SJCRH30 (cell line): ENCODE results near the gene ACVR2A. TPM values are rescaled to one million over a fixed set of nuclear protein-coding genes. Genes with fewer than 3 reads are reported as not detected.

Experiments used
- DNase-seq, 2 experiments: peaks; one replicate each; pipeline ENCODE4 v3.0.0-alpha.2; 2015 to 2020
- H3K27ac ChIP-seq: fragments of 250-450 bp; sonication (Bioruptor Pico); 2 replicates; pipeline ENCODE4 v1.5.1; 2020; ENCODE audit warnings: mild to moderate bottlenecking, moderate library complexity
- H3K27me3 ChIP-seq: fragments of 250-450 bp; sonication (Bioruptor Pico); 2 replicates; pipeline ENCODE4 v1.5.1; 2020; ENCODE audit warnings: mild to moderate bottlenecking, moderate library complexity
- H3K36me3 ChIP-seq: fragments of 250-450 bp; sonication (Bioruptor Pico); 2 replicates; pipeline ENCODE4 v1.5.1; 2020; ENCODE audit warnings: mild to moderate bottlenecking, moderate library complexity
- H3K4me1 ChIP-seq: fragments of 250-450 bp; sonication (Bioruptor Pico); 2 replicates; pipeline ENCODE4 v1.5.1; 2020; ENCODE audit warnings: mild to moderate bottlenecking, moderate library complexity
- H3K4me3 ChIP-seq: fragments of 250-450 bp; sonication (Bioruptor Pico); 2 replicates; pipeline ENCODE4 v1.5.1; 2020; ENCODE audit warnings: mild to moderate bottlenecking, moderate library complexity
- H3K9me3 ChIP-seq: fragments of 250-450 bp; sonication (Bioruptor Pico); replicated peaks from 2 replicates; pipeline ENCODE4 v1.5.1; 2020; ENCODE audit warnings: mild to moderate bottlenecking, moderate library complexity
- total RNA-seq: library from RNA; depleted of rRNA; stranded (reverse); fragments of >200 nt; shearing (Covaris generic); gene quantifications from 2 replicates; pipeline ENCODE4 v1.2.3, GENCODE V29; 2014

The ACVR2A gene
- total RNA-seq, 1 experiment from 2014 or later, result 27.0 TPM

- Histone ChIP-seq H3K36me3 (no peaks in the 10 kb centered on the region), H3K4me1 (peaks cover 5% of the 10 kb centered on the region; the same call in 1 of the 2 replicates), H3K27ac (peak overlapping the region; percentile 67), H3K27me3 (no peaks in the 10 kb centered on the region), H3K4me3 (peak overlapping the region; percentile 83), H3K9me3 (no peaks in the 10 kb centered on the region; the same call in 1 of the 2 replicates)
- peak; percentile 6 to 36 for DNase-seq
Measured at GRCh38 chr2:147845411-147845971, 662 bp downstream of the ACVR2A start.

DNA sequence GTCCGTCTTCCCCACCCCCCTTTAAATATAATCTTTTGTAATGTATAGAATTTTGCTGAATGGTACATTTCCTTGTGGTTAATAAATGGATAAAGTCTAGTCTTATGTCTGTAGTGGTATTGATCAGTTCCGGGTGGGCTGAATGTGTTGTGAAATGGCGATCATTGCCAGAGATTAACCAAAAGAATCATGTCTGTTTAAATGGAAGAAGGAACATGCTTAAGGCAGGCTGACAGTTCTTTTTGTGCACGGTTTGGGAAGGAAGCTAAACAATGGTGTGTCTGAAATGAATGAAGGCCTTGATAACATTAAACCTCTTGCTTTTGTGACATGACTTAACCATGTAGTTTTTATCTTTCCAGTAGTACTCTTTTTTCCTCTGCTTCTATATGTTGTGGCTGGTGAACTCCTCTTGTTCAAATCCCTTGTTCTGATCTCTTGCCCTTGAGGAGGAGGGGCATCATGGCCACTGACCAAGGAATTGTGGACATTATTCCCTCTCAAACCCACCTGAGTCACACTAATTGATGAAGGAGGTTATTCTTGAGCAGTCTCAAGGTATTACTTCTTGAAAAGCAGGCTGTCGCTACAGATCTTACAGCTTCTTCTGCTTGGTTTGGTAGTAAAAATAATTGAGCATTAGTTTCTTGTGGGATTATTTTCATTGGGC is 1.7 kb downstream of the ACVR2A start:
- DNase-seq, result peak in 1 of 2 experiments; percentile 28
- Histone ChIP-seq H3K4me1 (peaks cover 5% of the 10 kb centered on the region; the same call in 1 of the 2 replicates), H3K27me3 (no peaks in the 10 kb centered on the region), H3K36me3 (no peaks in the 10 kb centered on the region), H3K27ac (peak overlapping the region; percentile 67; the same call in 1 of the 2 replicates), H3K9me3 (no peaks in the 10 kb centered on the region; the same call in 1 of the 2 replicates), H3K4me3 (peak overlapping the region; percentile 83)

GRCh38 chr2:147847746-147848391 is 3.0 kb downstream of the ACVR2A start:
- no peak overlapping the region for H3K4me3 ChIP-seq
- no peak overlapping the region for H3K27ac ChIP-seq
- H3K36me3 ChIP-seq, result no peaks in the 10 kb centered on the region
- no peaks in the 10 kb centered on the region for H3K9me3 ChIP-seq
- no peak for DNase-seq
- peaks cover 4% of the 10 kb centered on the region; the same call in 1 of the 2 replicates for H3K4me1 ChIP-seq
- no peaks in the 10 kb centered on the region for H3K27me3 ChIP-seq

- H3K27ac ChIP-seq, result no peak overlapping the region
- no peak for DNase-seq
- H3K4me1 ChIP-seq, result 0 out of 2 replicates have a peak, but pooled peaks cover 2% of the 10 kb centered on the region
- H3K9me3 ChIP-seq, result no peaks in the 10 kb centered on the region
- no peak overlapping the region for H3K4me3 ChIP-seq
- no peaks in the 10 kb centered on the region for H3K27me3 ChIP-seq
- no peaks in the 10 kb centered on the region for H3K36me3 ChIP-seq
Measured at GRCh38 chr2:147850838-147851237, 6.0 kb downstream of the ACVR2A start.

- Histone ChIP-seq H3K27ac (no peak overlapping the region), H3K36me3 (no peaks in the 10 kb centered on the region), H3K4me3 (no peak overlapping the region), H3K4me1 (0 out of 2 replicates have a peak, but pooled peaks cover 2% of the 10 kb centered on the region), H3K9me3 (no peaks in the 10 kb centered on the region), H3K27me3 (no peaks in the 10 kb centered on the region)
- DNase-seq, result no peak
Measured at GRCh38 chr2:147851244-147851930, 6.6 kb downstream of the ACVR2A start.

GRCh38 chr2:147854557-147855134 is 9.8 kb downstream of the ACVR2A start:
- Histone ChIP-seq H3K36me3 (no peaks in the 10 kb centered on the region), H3K27me3 (no peaks in the 10 kb centered on the region), H3K4me3 (no peak overlapping the region), H3K4me1 (peaks cover 2% of the 10 kb centered on the region; the same call in 1 of the 2 replicates), H3K27ac (no peak overlapping the region), H3K9me3 (no peaks in the 10 kb centered on the region)
- DNase-seq, result no peak

GRCh38 chr2:147855316-147855715 is 10.5 kb downstream of the ACVR2A start:
- Histone ChIP-seq H3K27me3 (no peaks in the 10 kb centered on the region), H3K9me3 (no peaks in the 10 kb centered on the region), H3K4me1 (peaks cover 2% of the 10 kb centered on the region; the same call in 1 of the 2 replicates), H3K4me3 (no peak overlapping the region), H3K27ac (no peak overlapping the region), H3K36me3 (no peaks in the 10 kb centered on the region)
- no peak for DNase-seq

DNA sequence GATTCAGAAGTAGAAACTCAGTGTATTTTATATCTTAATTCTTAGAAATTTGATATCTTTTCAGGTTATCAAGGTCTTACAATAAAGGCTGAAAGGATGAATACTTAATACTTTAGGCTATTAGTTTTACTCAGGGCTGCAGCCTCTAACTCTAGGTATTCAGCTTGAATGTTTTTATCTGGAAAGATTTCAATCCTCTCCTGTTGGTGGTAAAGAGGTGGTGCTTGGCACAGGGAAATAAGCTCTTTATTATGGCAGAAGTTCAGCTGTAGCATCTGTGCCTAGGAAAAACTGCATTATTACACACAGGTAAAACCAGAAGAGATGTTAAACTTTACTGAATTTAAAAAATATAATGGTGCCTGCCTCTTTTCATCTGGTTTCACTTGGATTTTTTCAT is 11.1 kb downstream of the ACVR2A start:
- no peaks in the 10 kb centered on the region for H3K36me3 ChIP-seq
- H3K4me1 ChIP-seq, result peaks cover 2% of the 10 kb centered on the region; the same call in 1 of the 2 replicates
- no peaks in the 10 kb centered on the region for H3K27me3 ChIP-seq
- DNase-seq, result no peak
- H3K27ac ChIP-seq, result no peak overlapping the region
- H3K9me3 ChIP-seq, result no peaks in the 10 kb centered on the region
- no peak overlapping the region for H3K4me3 ChIP-seq

- H3K27me3 ChIP-seq, result no peaks in the 10 kb centered on the region
- no peak for DNase-seq
- no peak overlapping the region for H3K27ac ChIP-seq
- H3K4me1 ChIP-seq, result no peaks in the 10 kb centered on the region; the same call in 1 of the 2 replicates
- H3K4me3 ChIP-seq, result no peak overlapping the region
- no peaks in the 10 kb centered on the region for H3K36me3 ChIP-seq
- H3K9me3 ChIP-seq, result no peaks in the 10 kb centered on the region
Measured at GRCh38 chr2:147860009-147860408, 15.2 kb downstream of the ACVR2A start.

GRCh38 chr2:147862859-147863516 is 18.2 kb downstream of the ACVR2A start:
- Histone ChIP-seq H3K4me1 (no peaks in the 10 kb centered on the region; the same call in 1 of the 2 replicates), H3K4me3 (no peak overlapping the region), H3K27me3 (no peaks in the 10 kb centered on the region), H3K27ac (no peak overlapping the region), H3K36me3 (no peaks in the 10 kb centered on the region), H3K9me3 (no peaks in the 10 kb centered on the region)
- DNase-seq, result no peak

GRCh38 chr2:147863835-147864234 is 19.0 kb downstream of the ACVR2A start:
- Histone ChIP-seq H3K9me3 (no peaks in the 10 kb centered on the region), H3K4me1 (no peaks in the 10 kb centered on the region; the same call in 1 of the 2 replicates), H3K36me3 (no peaks in the 10 kb centered on the region), H3K27me3 (no peaks in the 10 kb centered on the region), H3K4me3 (no peak overlapping the region), H3K27ac (no peak overlapping the region)
- DNase-seq, result no peak

GRCh38 chr2:147865560-147865959 is 20.7 kb downstream of the ACVR2A start:
- Histone ChIP-seq H3K9me3 (no peaks in the 10 kb centered on the region), H3K36me3 (no peaks in the 10 kb centered on the region), H3K4me1 (no peaks in the 10 kb centered on the region), H3K4me3 (no peak overlapping the region), H3K27me3 (no peaks in the 10 kb centered on the region), H3K27ac (no peak overlapping the region)
- DNase-seq, result no peak

DNA sequence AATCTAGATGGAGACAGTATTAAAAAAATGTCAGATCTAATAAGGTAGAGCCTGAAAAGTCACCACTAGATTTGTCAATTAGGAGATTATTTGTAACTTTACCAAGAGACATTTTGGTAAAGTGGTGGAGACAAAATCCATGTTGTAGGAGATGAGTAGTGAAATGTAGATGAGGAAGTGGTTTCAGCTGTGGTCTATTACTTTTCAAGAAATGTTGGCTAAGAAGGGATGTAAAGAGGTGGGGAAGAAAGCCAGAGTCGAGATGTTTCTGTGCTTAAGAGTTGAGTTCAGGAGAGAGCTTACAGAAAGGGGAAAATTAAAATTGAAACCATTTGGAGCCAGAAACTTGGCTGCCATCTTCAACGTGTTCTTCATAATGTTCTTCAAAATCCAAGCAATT is 22.2 kb downstream of the ACVR2A start:
- no peak overlapping the region for H3K4me3 ChIP-seq
- H3K9me3 ChIP-seq, result no peaks in the 10 kb centered on the region
- DNase-seq, result no peak
- no peaks in the 10 kb centered on the region for H3K36me3 ChIP-seq
- H3K27ac ChIP-seq, result no peak overlapping the region
- H3K4me1 ChIP-seq, result no peaks in the 10 kb centered on the region
- H3K27me3 ChIP-seq, result no peaks in the 10 kb centered on the region

DNA sequence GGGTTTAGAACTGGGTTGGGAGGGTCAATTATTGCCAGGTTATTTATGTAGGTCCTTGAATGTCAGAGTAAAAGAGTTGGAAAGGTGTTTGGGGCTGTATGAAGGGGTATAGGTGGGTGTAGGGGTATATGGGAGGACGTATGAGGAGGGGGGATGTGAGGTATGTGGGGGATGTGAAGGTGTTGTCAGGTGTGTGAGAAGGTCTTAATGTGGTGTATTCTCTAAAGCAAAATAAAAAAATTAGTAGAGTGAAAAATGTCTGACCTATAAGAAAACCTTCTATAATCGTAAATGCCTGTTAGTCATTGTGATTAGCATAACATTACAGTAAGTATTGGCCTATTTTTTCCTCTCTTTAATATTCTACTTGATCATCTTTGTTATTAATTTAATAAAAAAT is 25.1 kb downstream of the ACVR2A start:
- no peaks in the 10 kb centered on the region for H3K4me1 ChIP-seq
- H3K27ac ChIP-seq, result no peak overlapping the region
- no peak for DNase-seq
- H3K4me3 ChIP-seq, result no peak overlapping the region
- no peaks in the 10 kb centered on the region for H3K36me3 ChIP-seq
- no peaks in the 10 kb centered on the region for H3K27me3 ChIP-seq
- no peaks in the 10 kb centered on the region for H3K9me3 ChIP-seq
